H9 (cell line): Measurements from ENCODE around the gene COL4A2. TPM values are rescaled to one million over a fixed set of nuclear protein-coding genes. Genes with fewer than 3 reads are reported as not detected.
A peak's percentile ranks its signal among the peaks of the same experiment; 100 is the strongest.

ENCODE experiments used
- DNase-seq: peaks from one replicate; pipeline ENCODE4 v3.0.0-alpha.2; 2017
- H2AFZ ChIP-seq: one replicate; pipeline ENCODE4 v1.6.1; 2013; ENCODE audit warnings: mild to moderate bottlenecking, low read length, control low read depth, moderate library complexity
- H2AK5ac ChIP-seq: 2 replicates; pipeline ENCODE4 v1.6.1; 2013; ENCODE audit warnings: low read length, control low read depth, mixed read lengths; ENCODE audit not compliant: insufficient read length
- H2BK120ac ChIP-seq: one replicate; pipeline ENCODE4 v1.6.1; 2013; ENCODE audit warnings: low read depth, mild to moderate bottlenecking, low read length, control low read depth, inconsistent platforms; ENCODE audit not compliant: poor library complexity, severe bottlenecking
- H2BK12ac ChIP-seq: 2 replicates; pipeline ENCODE4 v1.6.1; 2013; ENCODE audit warnings: low read length, control low read depth, mixed read lengths, low read depth; ENCODE audit not compliant: insufficient read length
- H2BK15ac ChIP-seq: 2 replicates; pipeline ENCODE4 v1.6.1; 2013; ENCODE audit warnings: low read depth, low read length, control low read depth
- H2BK20ac ChIP-seq: one replicate; pipeline ENCODE4 v1.6.1; 2013; ENCODE audit warnings: low read depth, mild to moderate bottlenecking, low read length, control low read depth, inconsistent platforms; ENCODE audit not compliant: poor library complexity, severe bottlenecking
- H2BK5ac ChIP-seq: 2 replicates; pipeline ENCODE4 v1.6.1; 2013; ENCODE audit warnings: low read length, control low read depth, mixed read lengths; ENCODE audit not compliant: insufficient read length
- H3K14ac ChIP-seq: 2 replicates; pipeline ENCODE4 v1.6.1; 2013; ENCODE audit warnings: low read length, control low read depth; ENCODE audit not compliant: insufficient read depth
- H3K18ac ChIP-seq: 2 replicates; pipeline ENCODE4 v1.6.1; 2013; ENCODE audit warnings: low read depth, mild to moderate bottlenecking, mixed read lengths, low read length, control low read depth; ENCODE audit not compliant: insufficient read length
- H3K23ac ChIP-seq: 2 replicates; pipeline ENCODE4 v1.6.1; 2013; ENCODE audit warnings: low read length, control low read depth, mixed read lengths, low read depth; ENCODE audit not compliant: insufficient read length
- H3K23me2 ChIP-seq: 2 replicates; pipeline ENCODE4 v1.6.1; 2013; ENCODE audit warnings: low read depth, mild to moderate bottlenecking, mixed read lengths, low read length, control low read depth; ENCODE audit not compliant: insufficient read length, poor library complexity, severe bottlenecking
- H3K27ac ChIP-seq: 2 replicates; pipeline ENCODE4 v1.5.1; 2013; ENCODE audit warnings: low read length, control low read depth, mixed read lengths, low read depth; ENCODE audit not compliant: insufficient read length
- H3K27me3 ChIP-seq: 2 replicates; pipeline ENCODE4 v1.6.1; 2013; ENCODE audit warnings: low read length, control low read depth, inconsistent platforms; ENCODE audit not compliant: insufficient read depth
- H3K4ac ChIP-seq: 2 replicates; pipeline ENCODE4 v1.6.1; 2013; ENCODE audit warnings: low read depth, mild to moderate bottlenecking, control low read depth, inconsistent platforms, low read length, moderate library complexity
- H3K4me1 ChIP-seq: 2 replicates; pipeline ENCODE4 v1.6.1; 2013; ENCODE audit warnings: low read length, control low read depth, inconsistent platforms; ENCODE audit not compliant: insufficient read depth
- H3K4me2 ChIP-seq: 2 replicates; pipeline ENCODE4 v1.6.1; 2013; ENCODE audit warnings: low read length, control low read depth, mixed read lengths; ENCODE audit not compliant: insufficient read length, insufficient read depth
- H3K56ac ChIP-seq: 2 replicates; pipeline ENCODE4 v1.6.1; 2013; ENCODE audit warnings: low read depth, mild to moderate bottlenecking, mixed read lengths, low read length, control low read depth; ENCODE audit not compliant: insufficient read length
- H3K79me1 ChIP-seq: 2 replicates; pipeline ENCODE4 v1.6.1; 2013; ENCODE audit warnings: low read depth, mild to moderate bottlenecking, moderate library complexity, low read length, control low read depth, inconsistent platforms; ENCODE audit not compliant: insufficient read depth, poor library complexity, severe bottlenecking
- H3K79me2 ChIP-seq: 2 replicates; pipeline ENCODE4 v1.6.1; 2013; ENCODE audit warnings: low read length, control low read depth, inconsistent platforms; ENCODE audit not compliant: insufficient read depth
- H3K9ac ChIP-seq: 2 replicates; pipeline ENCODE4 v1.6.1; 2013; ENCODE audit warnings: low read length, control low read depth, mixed read lengths; ENCODE audit not compliant: insufficient read length; ENCODE audit errors: extremely low read depth
- H3K9me3 ChIP-seq: one replicate; pipeline ENCODE4 v1.6.1; 2013; ENCODE audit warnings: low read depth, low read length, inconsistent platforms; ENCODE audit not compliant: control insufficient read depth
- H3T11ph ChIP-seq: one replicate; pipeline ENCODE4 v1.6.1; 2013; ENCODE audit warnings: mild to moderate bottlenecking, low read length, control low read depth, inconsistent platforms
- H4K20me1 ChIP-seq: one replicate; pipeline ENCODE4 v1.6.1; 2013; ENCODE audit not compliant: control insufficient read depth, insufficient read length, insufficient read depth
- H4K5ac ChIP-seq: 2 replicates; pipeline ENCODE4 v1.6.1; 2013; ENCODE audit warnings: low read depth, mild to moderate bottlenecking, mixed read lengths, low read length, control low read depth; ENCODE audit not compliant: insufficient read length
- H4K8ac ChIP-seq: replicated peaks from 2 replicates; pipeline ENCODE4 v1.6.1; 2013; ENCODE audit warnings: low read length, control low read depth, mixed read lengths, low read depth; ENCODE audit not compliant: insufficient read length
- H4K91ac ChIP-seq: 2 replicates; pipeline ENCODE4 v1.6.1; 2013; ENCODE audit warnings: low read depth, mild to moderate bottlenecking, moderate library complexity, mixed read lengths, low read length, control low read depth; ENCODE audit not compliant: insufficient read length
- H3K27ac Mint-ChIP-seq, 3 experiments: 2 replicates in 2 of 3; 3 replicates in 1 of 3; pipeline ENCODE4 v1.8.0; 2020 to 2021; ENCODE audit warnings: mixed read lengths in 3 of 3, mild to moderate bottlenecking in 1 of 3, moderate library complexity in 1 of 3
- H3K27me3 Mint-ChIP-seq: 2 replicates; pipeline ENCODE4 v1.8.0; 2021; ENCODE audit warnings: low read depth, mild to moderate bottlenecking, moderate library complexity, mixed read lengths
- H3K36me3 Mint-ChIP-seq, 3 experiments: 2 replicates in 2 of 3; 3 replicates in 1 of 3; pipeline ENCODE4 v1.8.0; 2020 to 2021; ENCODE audit warnings: low read depth in 3 of 3, mixed read lengths in 3 of 3; ENCODE audit not compliant: insufficient read depth in 1 of 3
- H3K4me1 Mint-ChIP-seq, 2 experiments: 2 replicates each; pipeline ENCODE4 v1.8.0; 2020; ENCODE audit warnings: mixed read lengths in 2 of 2
- H3K4me3 Mint-ChIP-seq, 2 experiments: 2 replicates in 1 of 2; 3 replicates in 1 of 2; pipeline ENCODE4 v1.8.0; 2020 to 2021; ENCODE audit warnings: mild to moderate bottlenecking in 2 of 2, mixed read lengths in 2 of 2, moderate library complexity in 1 of 2
- H3K9me3 Mint-ChIP-seq, 2 experiments: 2 replicates in 1 of 2; 3 replicates in 1 of 2; pipeline ENCODE4 v1.8.0; 2020; ENCODE audit warnings: mild to moderate bottlenecking in 2 of 2, mixed read lengths in 2 of 2, moderate library complexity in 1 of 2
- WGBS: extraction: QIAGEN DNeasy Blood & Tissue Kit; methylation state at CpG from one replicate; pipeline ENCODE4 v1.1.7; 2013; ENCODE audit warnings: missing lambda C conversion rate, low lambda C conversion rate, mixed read lengths; ENCODE audit not compliant: insufficient read length; ENCODE audit errors: extremely low coverage; 5-methylcytosine and 5-hydroxymethylcytosine counted together
- total RNA-seq: library from RNA; stranded (reverse); gene quantifications from 2 replicates; pipeline ENCODE4 v1.2.1, GENCODE V29; 2021
- TF ChIP-seq, protein P1 (sequence below): fragments of 200-600 bp; sonication (generic); conservative IDR thresholded peaks from 3 replicates; pipeline ENCODE4 v1.8.0; 2021; ENCODE audit warnings: antibody characterized with exemption, mild to moderate bottlenecking

The COL4A2 gene
- total RNA-seq, 1 experiment from 2014 or later: 76.5 TPM

DNA sequence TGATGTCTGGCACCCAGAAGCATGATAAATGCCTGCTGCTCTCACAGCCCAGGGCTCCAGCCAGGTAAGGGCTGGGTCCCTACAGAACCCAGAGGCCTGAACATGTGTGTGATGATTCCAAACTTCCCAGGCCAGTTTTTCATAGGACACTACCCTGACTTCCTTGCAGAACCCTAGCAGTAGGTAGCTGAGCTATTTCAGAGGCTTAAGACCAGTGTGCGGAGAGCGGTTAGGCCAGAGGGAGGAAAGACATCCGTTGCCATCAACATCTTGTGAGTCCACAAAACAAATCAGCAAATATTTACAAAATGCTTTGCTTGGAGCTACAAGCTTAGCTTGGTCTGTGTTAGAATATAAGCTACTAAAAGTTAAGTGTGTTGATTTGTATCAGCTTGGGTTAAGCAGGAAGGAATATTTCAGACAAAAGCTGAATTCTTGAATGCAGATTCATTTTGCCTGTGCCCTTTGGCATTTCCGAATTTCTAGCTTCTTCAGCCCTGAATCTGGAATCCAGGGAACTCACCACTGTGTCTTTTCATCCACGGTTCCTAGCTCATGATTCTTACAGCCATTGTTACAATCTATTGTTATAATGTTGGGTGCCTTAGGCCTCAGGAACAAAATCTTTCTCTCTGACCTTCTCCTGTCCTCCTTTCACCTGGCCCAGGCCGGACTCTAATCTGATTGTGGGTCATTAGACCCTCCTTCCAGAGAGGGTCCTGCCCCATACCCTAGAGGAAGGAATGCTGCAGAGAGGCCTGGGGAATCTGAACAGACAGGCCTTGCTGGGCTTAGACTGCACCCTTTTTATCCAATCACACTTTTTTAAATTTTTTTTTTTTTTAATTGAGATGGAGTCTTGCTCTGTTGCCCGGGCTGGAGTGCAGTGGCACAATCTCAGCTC lies 242.1 kb downstream of the COL4A2 start:
- Mint-ChIP-seq H3K36me3 (peaks cover 8 to 24% (median 13%) of the 10 kb centered on the region in 3 experiments), H3K9me3 (peaks cover 9 to 11% of the 10 kb centered on the region in 2 experiments), H3K27ac (peak overlapping the region in 2 of 3 experiments; percentile 60 to 79; a peak in 3 of 7 replicates), H3K4me1 (peaks cover 4 to 14% of the 10 kb centered on the region in 2 experiments), H3K27me3 (no peaks in the 10 kb centered on the region; the same call in 1 of the 2 replicates), H3K4me3 (no peak overlapping the region; a peak in 1 of 5 replicates)
- WGBS: no CpG with 5 or more reads among the region's 7 CpGs
- no peak for DNase-seq
- Histone ChIP-seq H3T11ph (no peak overlapping the region), H2BK15ac (no peak overlapping the region), H4K20me1 (no peaks in the 10 kb centered on the region), H4K5ac (no peak overlapping the region), H3K27ac (no peak overlapping the region), H2BK12ac (no peak overlapping the region), H3K4me1 (no peaks in the 10 kb centered on the region), H4K8ac (no peak overlapping the region), H3K9me3 (peaks cover 4% of the 10 kb centered on the region), H3K4me2 (no peak overlapping the region), H2BK5ac (no peak overlapping the region), H3K23me2 (no peaks in the 10 kb centered on the region), H2BK20ac (no peak overlapping the region), H3K27me3 (no peaks in the 10 kb centered on the region), H2AFZ (no peak overlapping the region), H3K18ac (no peak overlapping the region), H3K79me2 (peaks cover 3% of the 10 kb centered on the region; the same call in 1 of the 2 replicates), H3K4ac (no peak overlapping the region), H3K79me1 (no peaks in the 10 kb centered on the region), H3K56ac (no peak overlapping the region), H4K91ac (no peak overlapping the region), H2BK120ac (no peak overlapping the region), H2AK5ac (no peak overlapping the region), H3K9ac (no peak overlapping the region), H3K23ac (no peak overlapping the region), H3K14ac (no peak overlapping the region)
- TF ChIP-seq, protein P1, sequence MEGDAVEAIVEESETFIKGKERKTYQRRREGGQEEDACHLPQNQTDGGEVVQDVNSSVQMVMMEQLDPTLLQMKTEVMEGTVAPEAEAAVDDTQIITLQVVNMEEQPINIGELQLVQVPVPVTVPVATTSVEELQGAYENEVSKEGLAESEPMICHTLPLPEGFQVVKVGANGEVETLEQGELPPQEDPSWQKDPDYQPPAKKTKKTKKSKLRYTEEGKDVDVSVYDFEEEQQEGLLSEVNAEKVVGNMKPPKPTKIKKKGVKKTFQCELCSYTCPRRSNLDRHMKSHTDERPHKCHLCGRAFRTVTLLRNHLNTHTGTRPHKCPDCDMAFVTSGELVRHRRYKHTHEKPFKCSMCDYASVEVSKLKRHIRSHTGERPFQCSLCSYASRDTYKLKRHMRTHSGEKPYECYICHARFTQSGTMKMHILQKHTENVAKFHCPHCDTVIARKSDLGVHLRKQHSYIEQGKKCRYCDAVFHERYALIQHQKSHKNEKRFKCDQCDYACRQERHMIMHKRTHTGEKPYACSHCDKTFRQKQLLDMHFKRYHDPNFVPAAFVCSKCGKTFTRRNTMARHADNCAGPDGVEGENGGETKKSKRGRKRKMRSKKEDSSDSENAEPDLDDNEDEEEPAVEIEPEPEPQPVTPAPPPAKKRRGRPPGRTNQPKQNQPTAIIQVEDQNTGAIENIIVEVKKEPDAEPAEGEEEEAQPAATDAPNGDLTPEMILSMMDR: no peak; the same call in 2 of the 3 replicates
